ENCODE measurements around the gene ANP32A.

- TF ChIP-seq CTCF (IDR thresholded peaks at IDR 0.05) (no peak), NR1H2 (CRISPR knock-in tag; IDR thresholded peaks at IDR 0.05) (no peak), ERG (CRISPR knock-in tag; IDR thresholded peaks at IDR 0.05) (no peak), JUN (CRISPR knock-in tag; IDR thresholded peaks at IDR 0.05) (no peak), CREM (CRISPR knock-in tag; IDR thresholded peaks at IDR 0.05) (no peak), ZNF512 (CRISPR knock-in tag; IDR thresholded peaks at IDR 0.05; ENCODE audit: borderline replicate concordance) (no peak), ZNF317 (CRISPR knock-in tag; IDR thresholded peaks at IDR 0.05; ENCODE audit: borderline replicate concordance, low read depth) (no peak), SP1 (CRISPR knock-in tag; conservative IDR thresholded peaks at IDR 0.05) (no peak), NR2C2 (CRISPR knock-in tag; IDR thresholded peaks at IDR 0.05) (no peak), TEAD1 (CRISPR knock-in tag; IDR thresholded peaks at IDR 0.05) (no peak), E2F1 (CRISPR knock-in tag; IDR thresholded peaks at IDR 0.05) (no peak), ZNF232 (CRISPR knock-in tag; IDR thresholded peaks at IDR 0.05) (no peak)
Observed at GRCh38 chr15:68834346-68834745, 13.7 kb upstream of the ANP32A start.
